ENCODE data around the gene CAMTA2. TPM values are rescaled to one million over a fixed set of nuclear protein-coding genes. Genes with fewer than 3 reads are reported as not detected.
"Not testable (repeated sequence)": the region's sequence is repeated elsewhere in the genome, so short reads cannot be mapped to it uniquely, and the experiment has no call there.

Gene CAMTA2
- total and polyA plus RNA-seq, 2 donors from 2014 or later = 40.1 to 47.1 TPM

DNA sequence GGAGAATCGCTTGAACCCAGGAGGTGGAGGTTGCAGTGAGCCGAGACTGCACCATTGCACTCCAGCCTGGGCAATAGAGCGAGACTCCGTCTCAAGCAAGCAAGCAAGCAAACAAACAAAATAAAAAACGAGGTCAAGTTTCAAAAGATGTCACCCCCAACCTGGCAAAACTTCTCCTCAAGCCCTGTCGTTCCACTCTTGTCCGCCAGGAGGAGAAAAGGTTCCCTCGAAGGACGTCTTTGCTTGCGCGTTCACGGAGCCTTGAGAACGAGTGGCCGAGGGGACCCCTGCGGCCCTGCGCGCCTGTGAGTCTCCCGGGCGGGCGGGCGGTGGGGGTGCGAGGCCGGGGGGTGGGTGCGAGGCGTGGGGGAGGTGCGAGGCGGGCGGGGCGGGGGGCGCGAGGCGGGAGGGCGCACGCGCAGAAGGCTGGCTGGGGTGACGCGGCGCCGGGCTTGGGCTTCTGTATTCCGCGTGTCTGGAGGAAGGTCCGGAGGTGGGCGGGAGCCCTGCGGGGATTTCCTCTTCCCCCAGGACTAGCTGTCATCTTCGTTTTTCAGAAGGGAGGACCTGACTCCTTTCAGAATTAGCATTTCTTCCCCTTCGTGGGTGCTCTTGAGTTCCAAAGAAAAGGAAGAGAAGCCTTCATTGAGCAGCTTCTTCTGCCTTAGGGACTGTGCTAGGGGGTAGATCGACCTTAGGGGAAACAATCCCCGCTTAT lies 44.0 kb upstream of the CAMTA2 start:
- DNase-seq (peak; percentile 87 to 97 (median 93)), FAIRE-seq (no peak)
- Histone ChIP-seq H3K9me3 (ENCODE audit: control insufficient read depth in 2 of 3, insufficient read depth in 1 of 3, low read length in 3 of 3) (no peaks in the 10 kb centered on the region), H3K4me1 (ENCODE audit: control insufficient read depth in 2 of 3, insufficient read depth in 2 of 3, low read depth in 1 of 3, low read length in 3 of 3) (no peaks in the 10 kb centered on the region), H3K9ac (ENCODE audit: low read length in 3 of 3) (peak overlapping the region in 1 of 3 donors; percentile 69), H3K27me3 (ENCODE audit: control insufficient read depth, insufficient read depth, low read length) (no peaks in the 10 kb centered on the region), H3K4me3 (ENCODE audit: low read length in 3 of 3) (peak overlapping the region; percentile 26 to 57 (median 42)), H3K36me3 (ENCODE audit: control insufficient read depth in 2 of 3, insufficient read depth in 3 of 3, low read length in 3 of 3) (no peaks in the 10 kb centered on the region), H3K27ac (ENCODE audit: low read depth in 2 of 2, low read length in 2 of 2) (no peak overlapping the region)
- TF ChIP-seq CTCF (IDR thresholded peaks at IDR 0.05; ENCODE audit: borderline replicate concordance, extremely low read depth, insufficient read depth) = peak; percentile 82
- intact Hi-C loops (cut with DNase I) = no loop called here

DNA sequence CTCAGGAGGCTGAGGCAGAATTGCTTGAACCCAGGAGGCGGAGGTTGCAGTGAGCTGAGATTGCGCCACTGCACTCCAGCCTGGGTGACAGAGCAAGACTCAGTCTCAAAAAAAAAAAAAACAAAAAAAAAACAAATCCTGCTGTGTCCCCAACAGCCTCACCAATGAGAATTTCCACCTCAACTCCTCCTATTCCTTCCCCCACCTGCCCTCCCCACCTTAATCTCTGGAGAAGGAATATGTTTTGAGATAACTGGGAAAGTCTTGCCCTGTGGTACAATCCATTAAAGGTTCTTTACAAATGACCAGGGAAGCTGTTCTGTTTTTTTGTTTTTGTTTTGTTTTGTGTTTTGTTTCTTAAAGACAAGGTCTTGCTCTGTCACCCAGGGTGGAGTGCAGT lies 42.7 kb upstream of the CAMTA2 start:
- H3K27me3 ChIP-seq (ENCODE audit: control insufficient read depth, insufficient read depth, low read length); H3K27ac ChIP-seq (ENCODE audit: low read depth in 2 of 2, low read length in 2 of 2); H3K9me3 ChIP-seq (ENCODE audit: control insufficient read depth in 2 of 3, insufficient read depth in 1 of 3, low read length in 3 of 3); H3K4me3 ChIP-seq (ENCODE audit: low read length in 3 of 3); intact Hi-C loops (cut with DNase I); H3K4me1 ChIP-seq (ENCODE audit: control insufficient read depth in 2 of 3, insufficient read depth in 2 of 3, low read depth in 1 of 3, low read length in 3 of 3); DNase-seq; FAIRE-seq; H3K36me3 ChIP-seq (ENCODE audit: control insufficient read depth in 2 of 3, insufficient read depth in 3 of 3, low read length in 3 of 3); H3K9ac ChIP-seq (ENCODE audit: low read length in 3 of 3): not testable (repeated sequence)

GRCh38 chr17:5027916-5028315 lies 40.4 kb upstream of the CAMTA2 start:
- no peaks in the 10 kb centered on the region for H3K9me3 ChIP-seq (ENCODE audit: control insufficient read depth in 2 of 3, insufficient read depth in 1 of 3, low read length in 3 of 3)
- H3K27me3 ChIP-seq (ENCODE audit: control insufficient read depth, insufficient read depth, low read length) = no peaks in the 10 kb centered on the region
- no peaks in the 10 kb centered on the region for H3K4me1 ChIP-seq (ENCODE audit: control insufficient read depth in 2 of 3, insufficient read depth in 2 of 3, low read depth in 1 of 3, low read length in 3 of 3)
- no peak for FAIRE-seq
- intact Hi-C loops (cut with DNase I) = no loop called here
- no peak overlapping the region for H3K4me3 ChIP-seq (ENCODE audit: low read length in 3 of 3)
- TF ChIP-seq CTCF (IDR thresholded peaks at IDR 0.05; ENCODE audit: borderline replicate concordance, extremely low read depth, insufficient read depth) = no peak
- H3K36me3 ChIP-seq (ENCODE audit: control insufficient read depth in 2 of 3, insufficient read depth in 3 of 3, low read length in 3 of 3) = no peaks in the 10 kb centered on the region
- H3K9ac ChIP-seq (ENCODE audit: low read length in 3 of 3) = no peak overlapping the region
- no peak for DNase-seq
- H3K27ac ChIP-seq (ENCODE audit: low read depth in 2 of 2, low read length in 2 of 2) = no peak overlapping the region

GRCh38 chr17:5027299-5027698 lies 39.8 kb upstream of the CAMTA2 start:
- FAIRE-seq = no peak

More at GRCh38 chr17:5027299-5027698, 39.8 kb upstream of the CAMTA2 start:
- no peaks in the 10 kb centered on the region for H3K4me1 ChIP-seq (ENCODE audit: control insufficient read depth in 2 of 3, insufficient read depth in 2 of 3, low read depth in 1 of 3, low read length in 3 of 3)
- no peak for DNase-seq
- H3K9me3 ChIP-seq (ENCODE audit: control insufficient read depth in 2 of 3, insufficient read depth in 1 of 3, low read length in 3 of 3) = no peaks in the 10 kb centered on the region
- intact Hi-C loops (cut with DNase I) = no loop called here
- H3K27me3 ChIP-seq (ENCODE audit: control insufficient read depth, insufficient read depth, low read length) = no peaks in the 10 kb centered on the region
- H3K4me3 ChIP-seq (ENCODE audit: low read length in 3 of 3) = no peak overlapping the region
- no peak overlapping the region for H3K9ac ChIP-seq (ENCODE audit: low read length in 3 of 3)
- peaks cover 0 to 2% (median 0%) of the 10 kb centered on the region in 3 donors for H3K36me3 ChIP-seq (ENCODE audit: control insufficient read depth in 2 of 3, insufficient read depth in 3 of 3, low read length in 3 of 3)
- H3K27ac ChIP-seq (ENCODE audit: low read depth in 2 of 2, low read length in 2 of 2) = no peak overlapping the region
- no peak for TF ChIP-seq CTCF (IDR thresholded peaks at IDR 0.05; ENCODE audit: borderline replicate concordance, extremely low read depth, insufficient read depth)
